Measurements from ENCODE around the gene ITPK1.

ITPK1 gene

GRCh38 chr14:93059260-93059659, 56.5 kb downstream of the ITPK1 start:
- Histone ChIP-seq H2AK5ac (ENCODE audit: low read length, severe bottlenecking) (no peak overlapping the region), H3K14ac (ENCODE audit: low read length in 2 of 2) (no peak overlapping the region), H3K27me3 (ENCODE audit: control insufficient read depth in 1 of 2, insufficient read depth in 1 of 2, low read length in 2 of 2) (peaks cover 0 to 13% of the 10 kb centered on the region in 2 experiments), H4K91ac (ENCODE audit: low read length) (no peak overlapping the region), H3K27ac (ENCODE audit: low read length, poor library complexity, severe bottlenecking) (no peak overlapping the region), H2BK15ac (ENCODE audit: low read depth, poor library complexity, severe bottlenecking) (no peak overlapping the region), H3K79me1 (replicated peaks; ENCODE audit: low read length, poor library complexity, severe bottlenecking) (peaks cover 4% of the 10 kb centered on the region), H3K9me3 (ENCODE audit: control insufficient read depth, low read length) (no peaks in the 10 kb centered on the region), H3K4me1 (ENCODE audit: control insufficient read depth, insufficient read depth, low read depth, low read length) (peaks cover 23% of the 10 kb centered on the region), H3K23ac (ENCODE audit: low read length in 2 of 2) (no peak overlapping the region), H3K9ac (ENCODE audit: low read length) (no peak overlapping the region), H4K8ac (ENCODE audit: low read length) (no peak overlapping the region), H3K4ac (ENCODE audit: low read depth in 1 of 2, low read length in 2 of 2) (no peak overlapping the region), H2BK120ac (ENCODE audit: low read depth, low read length) (no peak overlapping the region), H2BK12ac (ENCODE audit: low read length in 2 of 2) (no peak overlapping the region), H3K4me2 (ENCODE audit: low read length, poor library complexity, severe bottlenecking) (no peak overlapping the region), H3K18ac (ENCODE audit: low read depth in 1 of 2, low read length in 2 of 2) (no peak overlapping the region), H2AFZ (ENCODE audit: low read depth, low read length) (no peak overlapping the region), H3K36me3 (ENCODE audit: control insufficient read depth in 1 of 2, insufficient read depth in 2 of 2, low read depth in 1 of 2, low read length in 2 of 2) (no peaks in the 10 kb centered on the region), H3K4me3 (ENCODE audit: insufficient read depth in 1 of 2, low read depth in 1 of 2, low read length in 2 of 2) (no peak overlapping the region), H2BK5ac (ENCODE audit: low read depth, low read length, poor library complexity, severe bottlenecking) (no peak overlapping the region)
- DNase-seq, result no peak
- WGBS, result 98% methylated on average over 13 of the region's 16 CpGs

GRCh38 chr14:93057586-93058280, 58.0 kb downstream of the ITPK1 start:
- Histone ChIP-seq H3K14ac (ENCODE audit: low read length in 2 of 2) (no peak overlapping the region), H3K79me1 (replicated peaks; ENCODE audit: low read length, poor library complexity, severe bottlenecking) (peaks cover 4% of the 10 kb centered on the region), H3K9ac (ENCODE audit: low read length) (no peak overlapping the region), H3K4me1 (ENCODE audit: control insufficient read depth, insufficient read depth, low read depth, low read length) (peaks cover 23% of the 10 kb centered on the region), H3K9me3 (ENCODE audit: control insufficient read depth, low read length) (no peaks in the 10 kb centered on the region), H2BK15ac (ENCODE audit: low read depth, poor library complexity, severe bottlenecking) (no peak overlapping the region), H3K4me3 (ENCODE audit: insufficient read depth in 1 of 2, low read depth in 1 of 2, low read length in 2 of 2) (no peak overlapping the region), H3K36me3 (ENCODE audit: control insufficient read depth in 1 of 2, insufficient read depth in 2 of 2, low read depth in 1 of 2, low read length in 2 of 2) (no peaks in the 10 kb centered on the region), H3K27me3 (ENCODE audit: control insufficient read depth in 1 of 2, insufficient read depth in 1 of 2, low read length in 2 of 2) (peaks cover 6 to 17% of the 10 kb centered on the region in 2 experiments), H3K4me2 (ENCODE audit: low read length, poor library complexity, severe bottlenecking) (no peak overlapping the region), H3K27ac (ENCODE audit: low read length, poor library complexity, severe bottlenecking) (no peak overlapping the region), H4K91ac (ENCODE audit: low read length) (no peak overlapping the region), H2BK120ac (ENCODE audit: low read depth, low read length) (no peak overlapping the region), H2AFZ (ENCODE audit: low read depth, low read length) (no peak overlapping the region), H2BK5ac (ENCODE audit: low read depth, low read length, poor library complexity, severe bottlenecking) (no peak overlapping the region), H2BK12ac (ENCODE audit: low read length in 2 of 2) (no peak overlapping the region), H3K4ac (ENCODE audit: low read depth in 1 of 2, low read length in 2 of 2) (no peak overlapping the region), H2AK5ac (ENCODE audit: low read length, severe bottlenecking) (no peak overlapping the region), H3K18ac (ENCODE audit: low read depth in 1 of 2, low read length in 2 of 2) (no peak overlapping the region), H3K23ac (ENCODE audit: low read length in 2 of 2) (no peak overlapping the region), H4K8ac (ENCODE audit: low read length) (no peak overlapping the region)
- WGBS, result 91% methylated on average over 14 of the region's 14 CpGs
- DNase-seq, result no peak

GRCh38 chr14:93056840-93057585, 58.7 kb downstream of the ITPK1 start:
- Histone ChIP-seq H3K23ac (ENCODE audit: low read length in 2 of 2) (no peak overlapping the region), H3K4me2 (ENCODE audit: low read length, poor library complexity, severe bottlenecking) (no peak overlapping the region), H2AFZ (ENCODE audit: low read depth, low read length) (no peak overlapping the region), H3K18ac (ENCODE audit: low read depth in 1 of 2, low read length in 2 of 2) (no peak overlapping the region), H2BK5ac (ENCODE audit: low read depth, low read length, poor library complexity, severe bottlenecking) (no peak overlapping the region), H3K9ac (ENCODE audit: low read length) (peak overlapping the region; percentile 3), H2BK12ac (ENCODE audit: low read length in 2 of 2) (peak overlapping the region in 1 of 2 experiments; percentile 42), H4K8ac (ENCODE audit: low read length) (no peak overlapping the region), H3K27ac (ENCODE audit: low read length, poor library complexity, severe bottlenecking) (no peak overlapping the region), H4K91ac (ENCODE audit: low read length) (no peak overlapping the region), H3K14ac (ENCODE audit: low read length in 2 of 2) (peak overlapping the region in 1 of 2 experiments; percentile 38), H3K79me1 (replicated peaks; ENCODE audit: low read length, poor library complexity, severe bottlenecking) (peaks cover 4% of the 10 kb centered on the region), H3K9me3 (ENCODE audit: control insufficient read depth, low read length) (no peaks in the 10 kb centered on the region), H3K4me1 (ENCODE audit: control insufficient read depth, insufficient read depth, low read depth, low read length) (peaks cover 23% of the 10 kb centered on the region), H2AK5ac (ENCODE audit: low read length, severe bottlenecking) (no peak overlapping the region), H2BK15ac (ENCODE audit: low read depth, poor library complexity, severe bottlenecking) (no peak overlapping the region), H3K4ac (ENCODE audit: low read depth in 1 of 2, low read length in 2 of 2) (no peak overlapping the region), H3K4me3 (ENCODE audit: insufficient read depth in 1 of 2, low read depth in 1 of 2, low read length in 2 of 2) (no peak overlapping the region), H2BK120ac (ENCODE audit: low read depth, low read length) (no peak overlapping the region), H3K27me3 (ENCODE audit: control insufficient read depth in 1 of 2, insufficient read depth in 1 of 2, low read length in 2 of 2) (peaks cover 6 to 17% of the 10 kb centered on the region in 2 experiments), H3K36me3 (ENCODE audit: control insufficient read depth in 1 of 2, insufficient read depth in 2 of 2, low read depth in 1 of 2, low read length in 2 of 2) (no peaks in the 10 kb centered on the region)
- WGBS, result 84% methylated on average over 14 of the region's 14 CpGs
- no peak for DNase-seq

GRCh38 chr14:93056166-93056839, 59.4 kb downstream of the ITPK1 start:
- Histone ChIP-seq H2BK12ac (ENCODE audit: low read length in 2 of 2) (no peak overlapping the region), H2BK15ac (ENCODE audit: low read depth, poor library complexity, severe bottlenecking) (no peak overlapping the region), H2AK5ac (ENCODE audit: low read length, severe bottlenecking) (no peak overlapping the region), H3K4me3 (ENCODE audit: insufficient read depth in 1 of 2, low read depth in 1 of 2, low read length in 2 of 2) (no peak overlapping the region), H3K9me3 (ENCODE audit: control insufficient read depth, low read length) (no peaks in the 10 kb centered on the region), H3K4ac (ENCODE audit: low read depth in 1 of 2, low read length in 2 of 2) (no peak overlapping the region), H2BK120ac (ENCODE audit: low read depth, low read length) (no peak overlapping the region), H2BK5ac (ENCODE audit: low read depth, low read length, poor library complexity, severe bottlenecking) (no peak overlapping the region), H3K4me1 (ENCODE audit: control insufficient read depth, insufficient read depth, low read depth, low read length) (peaks cover 23% of the 10 kb centered on the region), H3K27ac (ENCODE audit: low read length, poor library complexity, severe bottlenecking) (no peak overlapping the region), H4K91ac (ENCODE audit: low read length) (no peak overlapping the region), H3K9ac (ENCODE audit: low read length) (peak overlapping the region; percentile 3), H3K14ac (ENCODE audit: low read length in 2 of 2) (no peak overlapping the region), H3K36me3 (ENCODE audit: control insufficient read depth in 1 of 2, insufficient read depth in 2 of 2, low read depth in 1 of 2, low read length in 2 of 2) (no peaks in the 10 kb centered on the region), H3K4me2 (ENCODE audit: low read length, poor library complexity, severe bottlenecking) (no peak overlapping the region), H2AFZ (ENCODE audit: low read depth, low read length) (no peak overlapping the region), H3K23ac (ENCODE audit: low read length in 2 of 2) (no peak overlapping the region), H3K18ac (ENCODE audit: low read depth in 1 of 2, low read length in 2 of 2) (no peak overlapping the region), H3K79me1 (replicated peaks; ENCODE audit: low read length, poor library complexity, severe bottlenecking) (peaks cover 4% of the 10 kb centered on the region), H4K8ac (ENCODE audit: low read length) (no peak overlapping the region), H3K27me3 (ENCODE audit: control insufficient read depth in 1 of 2, insufficient read depth in 1 of 2, low read length in 2 of 2) (peaks cover 6 to 17% of the 10 kb centered on the region in 2 experiments)
- DNase-seq, result peak; percentile 43
- WGBS, result 85% methylated on average over 5 of the region's 5 CpGs

Measured in mesenchymal stem cell (in vitro differentiated cells and primary cell).